GM12865 (cell line): Measurements from ENCODE around the gene RNF114.

Experiments used
- DNase-seq: peaks from one replicate; pipeline ENCODE4 v3.0.0; 2010; ENCODE audit warnings: low read depth
- H3K4me3 ChIP-seq: 2 replicates; pipeline ENCODE4 v1.5.1; 2011; ENCODE audit warnings: mild to moderate bottlenecking, low read depth, low read length, control low read depth
- TF ChIP-seq, protein P1 (sequence below): IDR thresholded peaks from 2 replicates; pipeline ENCODE4 v1.5.1; 2011; ENCODE audit warnings: low read length, control low read depth, low read depth, inconsistent platforms; ENCODE audit not compliant: insufficient read depth; ENCODE audit errors: missing control alignments

Gene RNF114

DNA sequence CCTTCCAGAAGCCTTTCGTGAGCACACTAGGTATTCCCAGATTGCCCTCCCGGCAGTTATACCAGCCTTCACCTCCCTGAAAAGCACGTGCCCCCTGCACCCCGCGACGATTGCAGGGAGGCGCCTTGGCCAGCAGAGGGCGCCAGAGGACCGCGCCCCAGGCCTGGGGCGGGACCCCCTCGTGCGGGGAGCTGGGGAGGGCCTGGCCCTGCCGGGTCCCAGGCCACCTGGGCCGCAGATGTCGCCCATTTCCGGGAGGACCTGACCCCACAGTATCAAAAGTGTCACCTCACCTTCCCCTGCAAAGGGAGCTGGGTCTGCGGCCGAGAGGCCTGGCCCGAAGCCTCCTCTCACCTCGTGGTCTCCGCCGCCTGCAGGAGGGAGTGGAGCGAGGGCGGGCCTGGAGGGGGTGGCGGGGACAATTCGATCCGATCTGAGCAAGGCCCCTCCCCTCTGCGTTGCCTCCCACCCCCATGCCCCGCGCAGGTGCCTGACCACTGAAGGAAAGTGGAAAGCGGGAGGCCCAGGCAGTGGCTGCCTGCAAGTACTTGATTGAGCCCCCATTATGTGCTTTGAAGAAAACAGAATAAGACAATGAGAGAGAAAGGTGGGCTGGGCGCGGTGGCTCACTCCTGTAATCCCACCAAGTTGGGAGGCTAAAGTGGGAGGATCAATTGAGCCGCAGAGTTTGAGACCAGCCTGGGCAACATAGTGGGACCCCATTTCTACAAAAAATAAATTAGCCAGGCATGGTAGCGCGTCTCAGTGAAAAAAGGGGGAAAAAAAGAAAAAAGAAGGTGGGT is 43.0 kb downstream of the RNF114 start:
- no peak overlapping the region for H3K4me3 ChIP-seq
- TF ChIP-seq, protein P1, sequence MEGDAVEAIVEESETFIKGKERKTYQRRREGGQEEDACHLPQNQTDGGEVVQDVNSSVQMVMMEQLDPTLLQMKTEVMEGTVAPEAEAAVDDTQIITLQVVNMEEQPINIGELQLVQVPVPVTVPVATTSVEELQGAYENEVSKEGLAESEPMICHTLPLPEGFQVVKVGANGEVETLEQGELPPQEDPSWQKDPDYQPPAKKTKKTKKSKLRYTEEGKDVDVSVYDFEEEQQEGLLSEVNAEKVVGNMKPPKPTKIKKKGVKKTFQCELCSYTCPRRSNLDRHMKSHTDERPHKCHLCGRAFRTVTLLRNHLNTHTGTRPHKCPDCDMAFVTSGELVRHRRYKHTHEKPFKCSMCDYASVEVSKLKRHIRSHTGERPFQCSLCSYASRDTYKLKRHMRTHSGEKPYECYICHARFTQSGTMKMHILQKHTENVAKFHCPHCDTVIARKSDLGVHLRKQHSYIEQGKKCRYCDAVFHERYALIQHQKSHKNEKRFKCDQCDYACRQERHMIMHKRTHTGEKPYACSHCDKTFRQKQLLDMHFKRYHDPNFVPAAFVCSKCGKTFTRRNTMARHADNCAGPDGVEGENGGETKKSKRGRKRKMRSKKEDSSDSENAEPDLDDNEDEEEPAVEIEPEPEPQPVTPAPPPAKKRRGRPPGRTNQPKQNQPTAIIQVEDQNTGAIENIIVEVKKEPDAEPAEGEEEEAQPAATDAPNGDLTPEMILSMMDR = peak; percentile 99
- DNase-seq = peak; percentile 56

DNA sequence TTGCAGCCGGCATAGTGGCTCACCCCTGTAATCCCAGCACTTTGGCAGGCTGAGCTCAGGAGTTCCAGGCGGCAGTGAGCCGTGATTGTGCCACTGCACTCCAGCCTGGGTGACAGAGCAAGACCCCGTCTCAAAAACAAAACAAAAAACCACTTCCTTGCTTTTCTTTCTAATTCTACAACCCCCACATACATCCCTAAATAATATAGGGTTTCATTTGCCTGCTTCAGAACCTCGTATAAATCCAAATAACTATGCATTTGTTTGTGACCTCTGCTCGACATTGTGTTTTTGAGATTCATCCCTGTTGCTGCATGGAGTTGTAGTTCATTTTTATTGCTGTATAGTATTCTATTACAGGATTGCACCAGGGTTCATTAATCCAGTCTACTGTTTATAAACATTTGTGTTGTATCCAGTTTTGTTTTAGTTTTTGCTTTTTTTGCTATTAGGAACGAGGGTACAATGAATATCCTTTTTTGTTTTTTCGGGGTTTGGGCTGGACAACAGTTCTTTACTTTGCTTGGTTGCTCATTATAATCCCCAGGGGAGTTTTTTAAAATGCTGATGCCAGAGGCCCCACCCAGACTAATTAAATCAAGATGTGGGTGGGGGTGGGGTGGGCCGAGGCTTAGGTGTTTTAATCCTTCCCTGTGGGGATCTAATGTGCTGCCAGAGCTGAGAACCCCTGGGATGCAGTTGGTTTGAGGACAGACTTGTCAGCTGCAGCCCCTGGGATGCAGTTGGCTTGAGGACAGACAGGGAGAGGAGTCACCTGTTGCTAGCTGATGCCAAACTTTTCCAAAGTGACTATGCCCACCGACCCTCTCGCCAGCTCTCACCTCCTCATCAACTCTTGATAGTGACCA is 44.2 kb downstream of the RNF114 start:
- no peak for DNase-seq
- no peak overlapping the region for H3K4me3 ChIP-seq
- TF ChIP-seq, protein P1 = no peak

DNA sequence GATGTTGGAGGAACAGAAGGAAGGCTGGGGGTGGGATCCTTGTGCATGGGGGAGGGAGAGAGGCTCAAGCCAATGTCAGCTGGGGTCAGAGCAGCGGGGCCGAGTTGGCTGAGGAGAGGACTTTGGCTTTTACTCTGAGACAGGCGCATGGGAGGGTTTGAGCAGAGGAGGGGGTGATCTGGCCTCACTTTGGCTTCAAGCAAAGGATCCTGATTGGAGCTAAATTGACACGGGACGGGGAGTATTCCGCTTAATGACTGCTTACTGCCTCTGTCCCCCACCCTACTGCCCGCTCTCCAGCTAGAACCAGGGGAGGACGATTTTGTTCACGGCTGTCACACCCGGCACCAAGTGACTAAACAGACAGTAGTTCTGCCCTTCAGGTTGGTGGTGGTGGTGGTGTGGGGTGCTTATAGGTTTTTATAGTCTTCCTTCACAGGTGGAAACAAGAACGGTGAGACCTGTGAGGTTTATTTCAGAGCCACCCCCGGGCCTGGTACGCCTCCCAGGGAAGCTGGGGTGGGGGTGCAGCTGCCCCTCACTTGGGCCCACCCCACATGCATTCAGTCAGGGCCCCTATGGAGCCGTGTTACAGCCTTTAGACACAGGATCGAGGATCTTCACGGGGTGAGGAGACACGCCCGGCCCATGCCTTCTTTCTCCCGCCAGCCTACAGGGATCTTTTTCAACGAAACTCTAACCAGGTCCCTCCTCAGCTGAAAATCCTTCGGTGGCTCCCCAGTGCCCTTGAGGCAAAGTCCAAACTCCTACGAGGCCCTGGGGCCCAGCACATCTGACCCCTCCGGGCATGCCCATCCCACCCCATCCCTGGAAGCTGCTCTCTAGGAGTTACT is 45.2 kb downstream of the RNF114 start:
- TF ChIP-seq, protein P1 = no peak
- DNase-seq = no peak
- no peak overlapping the region for H3K4me3 ChIP-seq

DNA sequence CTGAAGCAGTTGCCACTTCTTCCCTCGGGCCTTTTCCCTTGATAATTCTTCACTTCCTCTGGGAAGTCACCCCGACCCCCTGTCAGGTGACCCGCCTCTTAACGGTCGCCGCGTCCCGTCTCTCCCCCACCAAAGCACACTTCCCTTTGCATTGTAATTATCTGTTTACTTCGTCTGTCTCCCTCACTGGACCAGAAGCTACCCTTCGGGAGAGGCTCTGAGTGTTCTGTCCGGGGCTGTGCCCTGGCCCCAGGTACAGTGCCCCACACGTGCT is 45.8 kb downstream of the RNF114 start:
- H3K4me3 ChIP-seq = peak overlapping the region; percentile 33
- no peak for DNase-seq
- TF ChIP-seq, protein P1 = no peak

DNA sequence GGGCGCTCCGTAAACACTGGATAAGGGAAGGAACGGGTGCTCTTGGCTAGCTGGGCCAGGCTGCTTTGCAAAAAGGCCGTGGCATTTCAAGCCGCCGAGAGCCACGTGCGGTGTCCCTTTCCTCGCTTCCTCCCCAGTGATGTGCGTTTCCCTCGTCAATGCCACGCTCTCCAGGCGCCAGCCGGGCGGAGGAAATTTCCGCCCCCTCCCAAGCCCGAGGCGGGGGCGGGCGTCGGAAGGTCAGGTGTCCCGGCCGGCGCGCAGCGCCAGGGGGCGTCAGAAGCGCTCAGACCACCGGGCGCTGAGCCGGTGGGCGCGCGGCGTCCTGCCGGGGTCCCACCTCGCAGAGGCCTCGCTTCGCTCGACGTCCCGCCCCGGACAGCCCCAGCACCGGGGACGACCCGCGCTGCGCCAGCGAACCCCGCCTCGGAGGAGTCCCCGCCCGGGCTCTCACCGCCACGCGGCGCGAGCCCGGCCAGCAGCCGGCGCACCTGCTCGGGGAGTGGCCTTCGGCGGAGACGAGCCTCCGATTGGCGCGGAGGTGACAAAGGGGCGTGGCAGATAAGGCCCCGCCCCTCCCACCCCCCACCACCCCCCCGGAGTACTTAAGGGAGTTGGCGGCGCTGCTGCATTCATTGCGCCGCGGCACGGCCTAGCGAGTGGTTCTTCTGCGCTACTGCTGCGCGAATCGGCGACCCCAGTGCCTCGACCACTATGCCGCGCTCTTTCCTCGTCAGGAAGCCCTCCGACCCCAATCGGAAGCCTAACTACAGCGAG is 46.3 kb downstream of the RNF114 start, which contains the start of gene SNAI1:
TSS of gene SNAI1 (plus strand) at position 635 of the 777 bp plus-strand sequence. CDS start at position 715, 80 bp downstream.
- H3K4me3 ChIP-seq = peak within 1 kb of the TSS; percentile 45
- TF ChIP-seq, protein P1 = peak; percentile 47
- peak; percentile 89 for DNase-seq
